Activated CD4-positive, CD25-positive, alpha-beta regulatory T cell (primary cell): ENCODE results near the gene SP2.
A peak's percentile ranks its signal among the peaks of the same experiment; 100 is the strongest.
"Not testable (repeated sequence)": the region's sequence is repeated elsewhere in the genome, so short reads cannot be mapped to it uniquely, and the experiment has no call there.

Experiments used
- DNase-seq, 4 experiments: peaks; one replicate each; lab custom pipeline; 2025; lab: John Stamatoyannopoulos, UW

The SP2 gene

GRCh38 chr17:47924785-47925677 is 29.0 kb downstream of the SP2 start:
- no peak for DNase-seq

DNA sequence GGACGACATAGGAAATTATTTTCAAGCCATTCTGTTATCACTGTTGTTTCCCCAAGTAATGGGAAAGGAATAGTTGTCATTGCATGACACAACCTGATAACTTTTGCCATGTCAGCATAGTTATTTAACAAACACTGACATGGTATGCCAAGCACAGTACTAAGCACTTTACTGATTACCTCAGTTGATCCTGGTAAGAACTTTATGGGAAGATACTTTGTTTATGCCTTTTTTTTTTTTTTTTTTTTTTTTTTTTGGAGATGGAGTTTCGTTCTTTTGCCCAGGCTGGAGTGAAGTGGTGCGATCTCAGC is 29.6 kb downstream of the SP2 start:
- no peak for DNase-seq

- no peak for DNase-seq
Measured at GRCh38 chr17:47927821-47928400, 31.9 kb downstream of the SP2 start.

DNA sequence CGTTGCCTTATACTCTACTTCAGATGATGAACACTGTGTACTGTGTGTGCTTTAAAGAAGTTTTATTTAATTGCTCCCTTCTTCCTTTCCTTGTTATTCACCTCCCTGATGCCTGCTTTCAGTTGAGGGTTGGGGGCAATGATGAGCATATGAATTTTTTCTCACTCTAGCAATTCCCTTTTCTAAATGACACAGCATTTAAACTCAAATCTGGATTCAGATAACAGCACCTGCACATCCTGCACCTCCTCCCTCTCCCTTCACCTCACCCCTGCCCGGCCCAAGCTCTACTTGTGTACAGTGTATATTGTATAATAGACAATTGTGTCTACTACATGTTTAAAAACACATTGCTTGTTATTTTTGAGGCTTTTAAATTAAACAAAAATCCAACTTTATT is 32.4 kb downstream of the SP2 start:
- DNase-seq: no peak

DNA sequence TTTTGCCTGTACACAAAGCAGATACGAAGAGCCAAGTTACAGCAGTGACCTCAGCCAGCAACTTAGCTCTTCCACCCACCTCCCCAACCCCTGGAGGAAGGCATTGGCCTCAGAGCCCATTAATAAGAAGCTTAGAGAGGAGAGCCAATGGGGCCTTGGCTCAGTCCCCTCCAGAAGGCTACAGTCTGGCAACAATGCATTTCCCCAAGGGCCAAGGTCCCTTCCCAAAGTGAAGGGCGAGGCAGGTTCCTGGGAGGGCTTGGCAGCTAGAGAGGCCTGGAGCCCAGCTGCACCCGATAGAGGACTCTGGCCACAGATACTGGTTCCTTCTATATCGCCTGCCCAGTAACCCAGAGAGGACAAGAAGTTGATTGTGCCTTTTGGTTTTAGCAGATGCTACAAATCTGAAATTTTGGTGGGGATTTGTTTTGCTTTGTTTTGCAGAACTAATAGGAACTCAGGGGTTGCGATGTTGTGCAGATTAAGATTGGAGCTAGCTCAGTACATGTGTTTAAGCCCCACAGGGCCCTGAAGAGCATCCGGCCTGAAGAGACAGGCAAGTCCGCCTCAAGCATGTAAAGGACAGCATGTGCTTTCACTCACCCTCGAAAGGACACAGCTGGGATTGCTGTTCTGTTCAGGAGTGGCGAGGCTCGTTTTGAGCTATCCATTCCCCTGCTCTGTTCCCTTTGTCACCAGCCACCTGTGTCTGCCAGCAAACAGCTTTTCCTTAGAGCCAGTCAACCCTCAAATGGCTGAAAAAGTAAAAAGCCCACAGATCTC is 33.4 kb downstream of the SP2 start:
- DNase-seq: no peak

GRCh38 chr17:47931848-47932247 is 35.8 kb downstream of the SP2 start:
- DNase-seq: no peak

GRCh38 chr17:47934856-47935255 is 38.8 kb downstream of the SP2 start:
- no peak for DNase-seq

GRCh38 chr17:47935468-47935867 is 39.4 kb downstream of the SP2 start:
- not testable (repeated sequence) for DNase-seq

GRCh38 chr17:47935961-47936360 is 39.9 kb downstream of the SP2 start:
- DNase-seq: no peak

DNA sequence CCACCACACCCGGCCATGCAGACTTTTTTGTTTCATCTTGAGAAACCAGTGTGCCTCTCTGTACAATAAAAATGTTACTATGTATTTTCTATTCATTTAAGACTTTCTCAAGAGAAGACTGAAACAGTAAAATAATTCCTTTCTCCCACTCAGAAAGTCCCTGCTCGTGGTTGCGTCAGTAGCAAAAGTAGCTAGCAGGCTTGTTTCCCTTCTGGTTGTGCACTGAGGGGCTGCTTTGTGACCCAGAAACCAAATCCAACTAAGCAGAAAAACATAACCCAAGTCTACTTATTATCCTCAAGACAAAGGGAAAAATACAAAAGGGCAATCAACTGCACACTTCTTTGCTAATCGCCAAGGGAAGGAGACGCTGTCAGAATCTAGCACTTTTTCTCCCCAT is 41.9 kb downstream of the SP2 start:
- DNase-seq: no peak

- peak; percentile 81 to 84 (median 82) for DNase-seq
Measured at GRCh38 chr17:47941246-47942095, 45.4 kb downstream of the SP2 start, which contains the start of gene PNPO. Gene PNPO, plus strand, starts transcription at chr17:47941571. Its CDS starts 105 bp downstream, at chr17:47941676.

DNA sequence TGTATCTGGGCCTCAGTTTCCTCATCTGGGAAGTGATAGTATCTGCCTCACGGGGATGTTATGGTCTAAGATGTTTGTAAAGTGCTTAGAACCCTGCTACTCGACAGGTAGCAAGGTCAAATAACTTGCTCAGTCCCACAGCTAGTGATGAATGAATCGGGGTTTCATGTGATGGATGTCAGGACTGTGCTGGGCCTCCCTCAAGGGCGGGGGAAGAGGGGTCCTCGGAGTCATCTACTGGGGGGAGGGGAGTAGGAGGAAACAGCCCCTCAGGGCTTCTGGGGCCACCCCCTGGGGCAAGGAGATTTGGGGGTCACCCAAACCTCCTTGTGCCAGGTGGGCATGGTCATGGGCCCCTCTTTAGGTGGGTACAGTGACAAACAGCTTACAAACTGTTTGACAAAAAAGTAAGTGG is 46.1 kb downstream of the SP2 start:
- DNase-seq: no peak

GRCh38 chr17:47942568-47942967 is 46.5 kb downstream of the SP2 start:
- DNase-seq: no peak

- no peak for DNase-seq
Measured at GRCh38 chr17:47945080-47945479, 49.0 kb downstream of the SP2 start.

- DNase-seq: no peak
Measured at GRCh38 chr17:47945529-47946508, 49.8 kb downstream of the SP2 start.

DNA sequence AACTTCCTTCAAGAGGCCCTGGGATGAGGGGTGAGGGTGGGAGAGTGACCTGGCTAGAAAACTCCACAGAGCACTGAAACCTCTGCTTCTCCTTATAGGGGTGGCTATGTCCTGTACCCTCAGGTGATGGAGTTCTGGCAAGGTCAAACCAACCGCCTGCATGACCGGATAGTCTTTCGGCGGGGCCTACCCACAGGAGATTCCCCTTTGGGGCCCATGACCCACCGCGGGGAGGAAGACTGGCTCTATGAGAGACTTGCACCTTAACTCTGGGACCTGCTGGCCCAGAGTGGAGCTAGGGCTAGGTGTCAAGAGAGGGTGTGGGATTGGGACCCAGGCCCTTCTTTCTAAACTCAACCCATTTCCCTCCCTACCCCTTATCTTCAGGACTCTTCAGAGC is 50.5 kb downstream of the SP2 start:
- DNase-seq: no peak

GRCh38 chr17:47946929-47947397 is 50.9 kb downstream of the SP2 start:
- peak; percentile 35 to 73 (median 50) for DNase-seq

DNA sequence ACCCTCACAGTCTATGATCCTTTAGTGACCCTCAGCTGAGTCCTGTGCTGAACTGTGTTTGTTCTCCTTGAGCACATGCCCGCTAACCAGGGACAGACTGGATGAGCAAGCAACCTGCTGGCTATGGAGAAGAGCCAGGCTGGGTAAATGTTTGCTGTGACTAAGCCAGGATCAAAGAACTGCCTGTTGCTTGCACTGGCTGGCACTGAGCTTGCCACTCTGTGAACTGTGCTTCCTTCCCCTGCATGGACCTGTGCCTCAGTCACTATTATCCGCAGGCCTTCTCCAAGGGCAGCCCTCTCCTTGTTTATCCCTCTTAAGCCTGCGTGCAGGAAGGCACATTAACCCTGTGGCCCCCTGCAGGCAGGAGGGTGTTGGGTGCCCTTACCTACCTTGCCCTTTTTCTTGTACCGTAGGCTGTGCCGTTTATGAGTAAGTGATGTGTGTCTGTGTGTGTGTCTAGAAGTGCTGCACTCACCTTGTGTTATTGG is 52.7 kb downstream of the SP2 start:
- DNase-seq: no peak

- DNase-seq: peak; percentile 67 to 72 (median 69)
Measured at GRCh38 chr17:47949197-47949759, 53.2 kb downstream of the SP2 start.

DNA sequence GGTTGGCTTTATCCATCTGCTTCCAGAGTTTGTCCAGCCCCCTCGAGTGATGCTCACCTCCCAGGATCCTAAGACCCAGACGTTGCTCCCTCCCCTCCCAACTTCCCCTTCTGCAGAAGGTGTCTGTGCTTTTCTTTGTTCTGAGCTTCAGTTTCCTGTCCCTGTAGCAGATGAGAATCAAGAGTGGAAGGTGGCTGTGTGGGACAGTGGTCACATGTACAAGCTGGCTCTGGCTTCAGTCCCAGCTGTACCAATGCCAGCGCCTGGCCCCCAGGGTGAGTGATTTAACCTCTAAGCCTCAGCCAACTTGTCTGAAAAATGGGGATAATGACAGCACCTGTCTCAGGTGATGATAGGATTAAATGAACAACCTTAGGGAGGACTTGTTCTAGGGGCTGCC is 53.9 kb downstream of the SP2 start:
- DNase-seq: no peak
